Mammary epithelial cell (primary cell): Measurements from ENCODE around the gene VAV1.

ENCODE experiments used
- EZH2 ChIP-seq: IDR thresholded peaks from 2 replicates; pipeline ENCODE4 v1.6.1; 2012; ENCODE audit warnings: low read length, inconsistent platforms, borderline replicate concordance
- TF ChIP-seq, protein P1 (sequence below), 2 donors: IDR thresholded peaks in 1 of 2; conservative IDR thresholded peaks in 1 of 2; 2 replicates each; pipeline ENCODE4 v1.5.1; 2011 to 2012; ENCODE audit warnings: inconsistent platforms in 2 of 2, low read length in 2 of 2, mild to moderate bottlenecking in 2 of 2, control low read depth in 1 of 2, low read depth in 1 of 2; ENCODE audit not compliant: insufficient read depth in 1 of 2; ENCODE audit errors: extremely low read depth in 1 of 2

DNA sequence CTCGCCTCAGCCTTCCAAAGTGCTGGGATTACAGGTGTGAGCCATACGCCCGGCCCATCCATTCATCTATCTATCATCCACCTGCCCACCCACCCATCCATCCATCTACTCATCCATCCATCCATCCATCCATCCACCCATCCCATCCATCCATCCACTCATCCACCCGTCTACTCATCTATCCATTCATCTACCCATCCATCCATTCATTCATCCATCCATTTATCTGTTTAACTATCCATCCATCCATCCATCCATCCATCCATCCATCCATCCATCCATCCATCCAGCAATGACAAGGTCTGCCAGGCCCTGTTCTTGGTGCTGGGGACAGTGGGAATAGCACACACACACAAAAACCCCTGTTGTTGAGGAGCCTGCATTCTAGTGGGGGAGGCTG is 4.5 kb downstream of the VAV1 start:
- TF ChIP-seq, protein P1, sequence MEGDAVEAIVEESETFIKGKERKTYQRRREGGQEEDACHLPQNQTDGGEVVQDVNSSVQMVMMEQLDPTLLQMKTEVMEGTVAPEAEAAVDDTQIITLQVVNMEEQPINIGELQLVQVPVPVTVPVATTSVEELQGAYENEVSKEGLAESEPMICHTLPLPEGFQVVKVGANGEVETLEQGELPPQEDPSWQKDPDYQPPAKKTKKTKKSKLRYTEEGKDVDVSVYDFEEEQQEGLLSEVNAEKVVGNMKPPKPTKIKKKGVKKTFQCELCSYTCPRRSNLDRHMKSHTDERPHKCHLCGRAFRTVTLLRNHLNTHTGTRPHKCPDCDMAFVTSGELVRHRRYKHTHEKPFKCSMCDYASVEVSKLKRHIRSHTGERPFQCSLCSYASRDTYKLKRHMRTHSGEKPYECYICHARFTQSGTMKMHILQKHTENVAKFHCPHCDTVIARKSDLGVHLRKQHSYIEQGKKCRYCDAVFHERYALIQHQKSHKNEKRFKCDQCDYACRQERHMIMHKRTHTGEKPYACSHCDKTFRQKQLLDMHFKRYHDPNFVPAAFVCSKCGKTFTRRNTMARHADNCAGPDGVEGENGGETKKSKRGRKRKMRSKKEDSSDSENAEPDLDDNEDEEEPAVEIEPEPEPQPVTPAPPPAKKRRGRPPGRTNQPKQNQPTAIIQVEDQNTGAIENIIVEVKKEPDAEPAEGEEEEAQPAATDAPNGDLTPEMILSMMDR (conservative IDR thresholded peaks at IDR 0.05 in 1 of 2, IDR thresholded peaks at IDR 0.05 in 1 of 2; ENCODE audit: extremely low read depth in 1 of 2, insufficient read depth in 1 of 2, low read depth in 1 of 2, low read length in 2 of 2) = no peak
- TF ChIP-seq EZH2 = no peak
